Subcutaneous abdominal adipose tissue (tissue), 5 donors: Measurements from ENCODE around the gene CPEB3.
"Not testable (repeated sequence)": the region's sequence is repeated elsewhere in the genome, so short reads cannot be mapped to it uniquely, and the experiment has no call there.

Source experiments
- H3K27ac ChIP-seq: one replicate; pipeline ENCODE4 v1.7.0; 2013; ENCODE audit warnings: low read depth, mild to moderate bottlenecking, inconsistent platforms, low read length, moderate library complexity
- H3K27me3 ChIP-seq, 5 donors: one replicate each; pipeline ENCODE4 v1.7.0; 2013; ENCODE audit warnings: low read length in 5 of 5, inconsistent platforms in 1 of 5; ENCODE audit not compliant: control insufficient read depth in 5 of 5, insufficient read depth in 4 of 5
- H3K36me3 ChIP-seq, 5 donors: one replicate each; pipeline ENCODE4 v1.7.0; 2013; ENCODE audit warnings: low read length in 5 of 5; ENCODE audit not compliant: control insufficient read depth in 5 of 5, insufficient read depth in 5 of 5
- H3K4me1 ChIP-seq, 5 donors: one replicate each; pipeline ENCODE4 v1.7.0; 2013; ENCODE audit warnings: low read length in 5 of 5, mild to moderate bottlenecking in 3 of 5, moderate library complexity in 1 of 5; ENCODE audit not compliant: control insufficient read depth in 5 of 5, insufficient read depth in 5 of 5
- H3K4me3 ChIP-seq, 5 donors: one replicate each; pipeline ENCODE4 v1.7.0; 2013; ENCODE audit warnings: low read length in 5 of 5, low read depth in 1 of 5
- H3K9ac ChIP-seq, 5 donors: one replicate each; pipeline ENCODE4 v1.7.0; 2013; ENCODE audit warnings: low read length in 5 of 5, mild to moderate bottlenecking in 4 of 5, moderate library complexity in 3 of 5
- H3K9me3 ChIP-seq, 5 donors: one replicate each; pipeline ENCODE4 v1.7.0; 2013; ENCODE audit warnings: low read length in 5 of 5; ENCODE audit not compliant: control insufficient read depth in 5 of 5
- donor health status: healthy.
- donor health status: healthy.
- donor health status: healthy.
- donor health status: healthy.
- donor health status: healthy.

Gene CPEB3

GRCh38 chr10:92130622-92131274 lies 160.1 kb downstream of the CPEB3 start:
- H3K4me1 ChIP-seq: no peaks in the 10 kb centered on the region
- H3K4me3 ChIP-seq: no peak overlapping the region
- no peak overlapping the region for H3K9ac ChIP-seq
- H3K27ac ChIP-seq: no peak overlapping the region
- H3K9me3 ChIP-seq: no peaks in the 10 kb centered on the region
- no peaks in the 10 kb centered on the region for H3K36me3 ChIP-seq
- H3K27me3 ChIP-seq: no peaks in the 10 kb centered on the region

GRCh38 chr10:92126100-92126650 lies 164.7 kb downstream of the CPEB3 start:
- peaks cover 9 to 32% (median 19%) of the 10 kb centered on the region in 5 donors for H3K4me1 ChIP-seq
- no peak overlapping the region for H3K4me3 ChIP-seq
- H3K27ac ChIP-seq: no peak overlapping the region
- no peaks in the 10 kb centered on the region for H3K27me3 ChIP-seq
- H3K36me3 ChIP-seq: no peaks in the 10 kb centered on the region
- H3K9ac ChIP-seq: no peak overlapping the region
- H3K9me3 ChIP-seq: no peaks in the 10 kb centered on the region

- no peak overlapping the region for H3K9ac ChIP-seq
- H3K36me3 ChIP-seq: no peaks in the 10 kb centered on the region
- H3K27ac ChIP-seq: peak overlapping the region; percentile 25
- H3K4me1 ChIP-seq: peaks cover 9 to 32% (median 19%) of the 10 kb centered on the region in 5 donors
- no peaks in the 10 kb centered on the region for H3K27me3 ChIP-seq
- peak overlapping the region in 1 of 5 donors; percentile 11 for H3K4me3 ChIP-seq
- no peaks in the 10 kb centered on the region for H3K9me3 ChIP-seq
Measured at GRCh38 chr10:92125144-92125543, 165.7 kb downstream of the CPEB3 start.

- Histone ChIP-seq H3K9me3 (no peaks in the 10 kb centered on the region), H3K9ac (no peak overlapping the region), H3K27me3 (no peaks in the 10 kb centered on the region), H3K27ac (peak overlapping the region; percentile 25), H3K4me1 (peaks cover 9 to 32% (median 19%) of the 10 kb centered on the region in 5 donors), H3K4me3 (peak overlapping the region in 1 of 5 donors; percentile 2), H3K36me3 (no peaks in the 10 kb centered on the region)
Measured at GRCh38 chr10:92124616-92125143, 166.2 kb downstream of the CPEB3 start.

GRCh38 chr10:92124020-92124419 lies 166.9 kb downstream of the CPEB3 start:
- H3K4me3 ChIP-seq: no peak overlapping the region
- no peaks in the 10 kb centered on the region for H3K9me3 ChIP-seq
- H3K36me3 ChIP-seq: no peaks in the 10 kb centered on the region
- no peaks in the 10 kb centered on the region for H3K27me3 ChIP-seq
- peak overlapping the region; percentile 25 for H3K27ac ChIP-seq
- peaks cover 9 to 36% (median 19%) of the 10 kb centered on the region in 5 donors for H3K4me1 ChIP-seq
- no peak overlapping the region for H3K9ac ChIP-seq

- no peak overlapping the region for H3K9ac ChIP-seq
- H3K4me3 ChIP-seq: no peak overlapping the region
- H3K27me3 ChIP-seq: no peaks in the 10 kb centered on the region
- H3K9me3 ChIP-seq: no peaks in the 10 kb centered on the region
- H3K4me1 ChIP-seq: peaks cover 9 to 40% (median 19%) of the 10 kb centered on the region in 5 donors
- H3K27ac ChIP-seq: no peak overlapping the region
- H3K36me3 ChIP-seq: no peaks in the 10 kb centered on the region
Measured at GRCh38 chr10:92122941-92123450, 167.9 kb downstream of the CPEB3 start.

- Histone ChIP-seq H3K9me3 (no peaks in the 10 kb centered on the region), H3K36me3 (no peaks in the 10 kb centered on the region), H3K27ac (no peak overlapping the region), H3K9ac (no peak overlapping the region), H3K27me3 (no peaks in the 10 kb centered on the region), H3K4me1 (peaks cover 9 to 40% (median 19%) of the 10 kb centered on the region in 5 donors), H3K4me3 (no peak overlapping the region)
Measured at GRCh38 chr10:92121686-92122492, 169.0 kb downstream of the CPEB3 start.

GRCh38 chr10:92119340-92119739 lies 171.5 kb downstream of the CPEB3 start:
- no peak overlapping the region for H3K4me3 ChIP-seq
- H3K27ac ChIP-seq: no peak overlapping the region
- no peaks in the 10 kb centered on the region for H3K36me3 ChIP-seq
- H3K9ac ChIP-seq: no peak overlapping the region
- H3K4me1 ChIP-seq: peaks cover 0 to 29% (median 7%) of the 10 kb centered on the region in 5 donors
- H3K27me3 ChIP-seq: no peaks in the 10 kb centered on the region
- H3K9me3 ChIP-seq: no peaks in the 10 kb centered on the region

- not testable (repeated sequence) for H3K27ac ChIP-seq
Measured at GRCh38 chr10:92114917-92115316, 176.0 kb downstream of the CPEB3 start.

More at GRCh38 chr10:92114917-92115316, 176.0 kb downstream of the CPEB3 start:
- H3K9ac ChIP-seq, H3K4me3 ChIP-seq, H3K27me3 ChIP-seq, H3K9me3 ChIP-seq, H3K36me3 ChIP-seq, H3K4me1 ChIP-seq: not testable (repeated sequence)
